IMR-90 (cell line): ENCODE results near the gene C2orf49. TPM values are rescaled to one million over a fixed set of nuclear protein-coding genes. Genes with fewer than 3 reads are reported as not detected.

Experiments used
- ATAC-seq: fragments of 200-7000 bp; cut with Tn5 transposase; 2 replicates; pipeline ENCODE4 v1.9.1; 2020; ENCODE audit warnings: low read depth, mild to moderate bottlenecking, moderate library complexity
- BruUV-seq: library from RNA; stranded (reverse); fragments of 400-500 nt; replicated peaks from 2 replicates; lab custom pipeline; 2021; lab: Mats Ljungman, UMichigan
- CTCF ChIA-PET: fragments of 300-600 bp; formaldehyde crosslinking; extraction: SDS; loops from one replicate; lab custom pipeline; 2021; ENCODE audit warnings: antibody characterized with exemption; lab: Yijun Ruan, JAX
- POLR2A ChIA-PET: fragments of 300-600 bp; sonication (Branson Sonifier 250); formaldehyde crosslinking; loops from one replicate; lab custom pipeline; 2022; ENCODE audit warnings: antibody characterized with exemption; ENCODE audit not compliant: unreplicated experiment; lab: Charles Lee
- DNase-seq: peaks from one replicate; pipeline ENCODE4 v3.0.0; 2013
- H2AFZ ChIP-seq: replicated peaks from 2 replicates; pipeline ENCODE3; 2013; ENCODE audit warnings: low read length, mild to moderate bottlenecking; ENCODE audit not compliant: poor library complexity
- H2AK5ac ChIP-seq: 2 replicates; pipeline ENCODE4 v1.6.1; 2013; ENCODE audit warnings: low read depth, low read length, inconsistent platforms
- H2AK9ac ChIP-seq: replicated peaks from 2 replicates; pipeline ENCODE3; 2013; ENCODE audit warnings: mild to moderate bottlenecking, low read depth, low read length, moderate library complexity; ENCODE audit not compliant: poor library complexity
- H2BK120ac ChIP-seq: 2 replicates; pipeline ENCODE4 v1.6.1; 2013; ENCODE audit warnings: low read depth, low read length, inconsistent platforms
- H2BK15ac ChIP-seq: 3 replicates; pipeline ENCODE4 v1.6.1; 2013; ENCODE audit warnings: low read depth, low read length, inconsistent platforms
- H2BK20ac ChIP-seq: 2 replicates; pipeline ENCODE4 v1.6.1; 2013; ENCODE audit warnings: low read depth, mild to moderate bottlenecking, inconsistent platforms, low read length, moderate library complexity
- H2BK5ac ChIP-seq: 2 replicates; pipeline ENCODE4 v1.6.1; 2013; ENCODE audit warnings: mild to moderate bottlenecking, low read depth, low read length, inconsistent platforms; ENCODE audit not compliant: poor library complexity, severe bottlenecking
- H3K14ac ChIP-seq: replicated peaks from 2 replicates; pipeline ENCODE4 v1.6.1; 2013; ENCODE audit warnings: low read depth, low read length, inconsistent platforms
- H3K18ac ChIP-seq: 2 replicates; pipeline ENCODE4 v1.6.1; 2013; ENCODE audit warnings: low read depth, low read length, control low read depth
- H3K23ac ChIP-seq: 2 replicates; pipeline ENCODE4 v1.6.1; 2013; ENCODE audit warnings: low read depth, low read length, inconsistent platforms
- H3K27ac ChIP-seq: 2 replicates; pipeline ENCODE4 v1.5.1; 2013; ENCODE audit warnings: mild to moderate bottlenecking, control low read depth, low read length; ENCODE audit not compliant: insufficient read depth
- H3K27me3 ChIP-seq: 2 replicates; pipeline ENCODE4 v1.6.1; 2013; ENCODE audit warnings: low read length; ENCODE audit not compliant: control insufficient read depth, insufficient read depth
- H3K36me3 ChIP-seq: 2 replicates; pipeline ENCODE4 v1.6.1; 2013; ENCODE audit warnings: low read length, mixed read lengths; ENCODE audit not compliant: control insufficient read depth, insufficient read depth
- H3K4ac ChIP-seq: 2 replicates; pipeline ENCODE4 v1.6.1; 2013; ENCODE audit warnings: low read depth, low read length, inconsistent platforms
- H3K4me1 ChIP-seq: 2 replicates; pipeline ENCODE4 v1.6.1; 2013; ENCODE audit warnings: low read length, mixed read lengths; ENCODE audit not compliant: control insufficient read depth, insufficient read depth
- H3K4me2 ChIP-seq: 2 replicates; pipeline ENCODE4 v1.6.1; 2013; ENCODE audit warnings: low read depth, mild to moderate bottlenecking, control low read depth, low read length, moderate library complexity
- H3K4me3 ChIP-seq: 2 replicates; pipeline ENCODE4 v1.5.1; 2013; ENCODE audit warnings: low read depth, mild to moderate bottlenecking, control low read depth, low read length, moderate library complexity; ENCODE audit not compliant: insufficient read depth
- H3K56ac ChIP-seq: 2 replicates; pipeline ENCODE4 v1.6.1; 2013; ENCODE audit warnings: low read length, inconsistent platforms; ENCODE audit not compliant: insufficient read depth; ENCODE audit errors: extremely low read depth
- H3K79me1 ChIP-seq, 2 experiments: 2 replicates each; pipeline ENCODE4 v1.6.1; 2013; ENCODE audit warnings: low read length in 2 of 2, inconsistent platforms in 1 of 2, low read depth in 1 of 2
- H3K9ac ChIP-seq: 2 replicates; pipeline ENCODE4 v1.6.1; 2013; ENCODE audit warnings: low read depth, low read length, control low read depth
- H3K9me1 ChIP-seq: 2 replicates; pipeline ENCODE4 v1.6.1; 2013; ENCODE audit warnings: low read length, inconsistent platforms; ENCODE audit not compliant: insufficient read depth
- H3K9me3 ChIP-seq: 2 replicates; pipeline ENCODE4 v1.6.1; 2013; ENCODE audit warnings: low read length; ENCODE audit not compliant: control insufficient read depth, insufficient read depth
- H4K20me1 ChIP-seq: 2 replicates; pipeline ENCODE4 v1.6.1; 2013; ENCODE audit warnings: low read length, inconsistent platforms; ENCODE audit not compliant: insufficient read depth
- H4K5ac ChIP-seq: 2 replicates; pipeline ENCODE4 v1.6.1; 2013; ENCODE audit warnings: mild to moderate bottlenecking, low read depth, low read length, control low read depth
- H4K8ac ChIP-seq, 2 experiments: 2 replicates each; pipeline ENCODE4 v1.6.1; 2013; ENCODE audit warnings: low read depth in 2 of 2, low read length in 2 of 2, control low read depth in 1 of 2, inconsistent platforms in 1 of 2
- H4K91ac ChIP-seq: 2 replicates; pipeline ENCODE4 v1.6.1; 2013; ENCODE audit warnings: low read depth, low read length, inconsistent platforms; ENCODE audit not compliant: insufficient read depth
- CEBPB ChIP-seq: IDR thresholded peaks from 2 replicates; pipeline ENCODE4 v1.6.1; 2012; ENCODE audit warnings: low read depth, low read length, improper control_type of control experiment
- CHD1 ChIP-seq: IDR thresholded peaks from 2 replicates; pipeline ENCODE4 v1.6.1; 2012; ENCODE audit warnings: low read depth, low read length, improper control_type of control experiment
- CTCF ChIP-seq: conservative IDR thresholded peaks from 2 replicates; pipeline ENCODE4 v1.5.1; 2012; ENCODE audit warnings: mild to moderate bottlenecking, low read depth, low read length, improper control_type of control experiment
- ELK1 ChIP-seq: fragments of 150-350 bp; IDR thresholded peaks from 2 replicates; pipeline ENCODE4 v1.6.1; 2016; ENCODE audit warnings: low read depth, mild to moderate bottlenecking, low read length, moderate library complexity, borderline replicate concordance
- FOS ChIP-seq: fragments of 150-350 bp; IDR thresholded peaks from 2 replicates; pipeline ENCODE4 v1.6.1; 2016; ENCODE audit warnings: low read depth, low read length
- MAFK ChIP-seq: IDR thresholded peaks from 2 replicates; pipeline ENCODE4 v1.6.1; 2012; ENCODE audit warnings: low read depth, low read length, improper control_type of control experiment
- MAZ ChIP-seq: IDR thresholded peaks from 2 replicates; pipeline ENCODE4 v1.6.1; 2012; ENCODE audit warnings: low read depth, mild to moderate bottlenecking, low read length, improper control_type of control experiment, moderate library complexity, borderline replicate concordance
- RAD21 ChIP-seq: IDR thresholded peaks from 2 replicates; pipeline ENCODE4 v1.6.1; 2012; ENCODE audit warnings: low read length, improper control_type of control experiment
- RCOR1 ChIP-seq: IDR thresholded peaks from 2 replicates; pipeline ENCODE4 v1.6.1; 2012; ENCODE audit warnings: mild to moderate bottlenecking, low read length, improper control_type of control experiment; ENCODE audit not compliant: insufficient replicate concordance
- RFX5 ChIP-seq: IDR thresholded peaks from 2 replicates; pipeline ENCODE4 v1.8.0; 2012; ENCODE audit warnings: low read depth, mild to moderate bottlenecking, low read length, moderate library complexity
- USF2 ChIP-seq: fragments of 150-350 bp; IDR thresholded peaks from 2 replicates; pipeline ENCODE4 v1.6.1; 2017; ENCODE audit warnings: mild to moderate bottlenecking, antibody characterized with exemption, low read length, low read depth
- WGBS, 2 experiments: methylation state at CpG; one replicate each; pipeline versions ENCODE4 v1.1.5 to v1.1.7; 2013; ENCODE audit warnings: missing lambda C conversion rate in 2 of 2; ENCODE audit not compliant: insufficient read length in 1 of 2; ENCODE audit errors: extremely low coverage in 2 of 2; 5-methylcytosine and 5-hydroxymethylcytosine counted together
- dilution Hi-C: fragments of 300-500 bp; cut with HindIII; formaldehyde crosslinking; loops from one replicate; pipeline ENCODE4 v1.14.3; 2018; ENCODE audit warnings: low sequenced_read_pairs; ENCODE audit not compliant: unreplicated experiment
- in situ Hi-C: fragments of 300-500 bp; cut with MboI; formaldehyde crosslinking; loops from 3 replicates; pipeline ENCODE4 v1.14.3; 2019; ENCODE audit warnings: low sequenced_read_pairs, inconsistent platforms, mixed read lengths
- intact Hi-C: fragments of 100-400 bp; cut with micrococcal nuclease; formaldehyde crosslinking; loops from 2 replicates; pipeline ENCODE4 v1.10.0; 2022
- polyA plus RNA-seq, 3 experiments: library from polyadenylated mRNA; depleted of rRNA; stranded (reverse); fragments of >200 nt; gene quantifications; 2 replicates each; pipeline ENCODE4 v1.2.3, GENCODE V29; 2012; ENCODE audit warnings: low replicate concordance in 1 of 3
- total RNA-seq: library from RNA; depleted of rRNA; stranded (reverse); fragments of >200 nt; gene quantifications from 2 replicates; pipeline ENCODE4 v1.2.3, GENCODE V29; 2012

The C2orf49 gene
- total and polyA plus RNA-seq, 2 of the 4 experiments (the other 2 are of a cell fraction) = 3.8 to 8.5 TPM

- no peak for TF ChIP-seq ELK1
Measured at GRCh38 chr2:105308382-105309146, 28.8 kb upstream of the C2orf49 start (continued).

GRCh38 chr2:105309147-105309545, 28.2 kb upstream of the C2orf49 start:
- Histone ChIP-seq H2BK120ac (no peak overlapping the region), H2BK20ac (no peak overlapping the region), H3K79me1 (peaks cover 17 to 27% of the 10 kb centered on the region in 2 experiments), H3K27me3 (no peaks in the 10 kb centered on the region), H4K8ac (no peak overlapping the region), H2AFZ (no peak overlapping the region), H3K4me1 (no peaks in the 10 kb centered on the region; the same call in 1 of the 2 replicates), H2BK15ac (no peak overlapping the region), H3K14ac (no peak overlapping the region), H4K5ac (no peak overlapping the region), H3K9me3 (no peaks in the 10 kb centered on the region), H3K4me3 (no peak overlapping the region), H2BK5ac (no peak overlapping the region), H3K18ac (no peak overlapping the region), H2AK9ac (no peak overlapping the region), H4K20me1 (peaks cover 27% of the 10 kb centered on the region; the same call in 1 of the 2 replicates), H3K36me3 (peaks cover 18% of the 10 kb centered on the region), H3K27ac (no peak overlapping the region), H3K9ac (no peak overlapping the region), H3K23ac (no peak overlapping the region), H3K56ac (no peak overlapping the region), H3K4me2 (no peak overlapping the region), H3K4ac (no peak overlapping the region), H4K91ac (no peak overlapping the region), H2AK5ac (no peak overlapping the region), H3K9me1 (0 out of 2 replicates have a peak, but pooled peaks cover 4% of the 10 kb centered on the region)
- no CpG with 5 or more reads among the region's 4 CpGs for WGBS, 2 experiments
- in situ Hi-C loops = no loop called here
- intact Hi-C loops = no loop called here
- POLR2A ChIA-PET = no interaction called here
- CTCF ChIA-PET = no interaction called here
- no TSS peak for BruUV-seq
- dilution Hi-C loops = no loop called here
- DNase-seq (no peak), ATAC-seq (0 out of 2 replicates have a peak, but pooled peaks have one; percentile 29)
- no peak for TF ChIP-seq RCOR1
- no peak for TF ChIP-seq RFX5
- TF ChIP-seq USF2 = no peak
- TF ChIP-seq CTCF = no peak
- TF ChIP-seq CHD1 = no peak
- no peak for TF ChIP-seq MAFK
- no peak for TF ChIP-seq MAZ
- TF ChIP-seq FOS = no peak
- TF ChIP-seq CEBPB = no peak
- TF ChIP-seq RAD21 = no peak
